ENCODE data around the gene UBN2.
"Not testable (repeated sequence)": the region's sequence is repeated elsewhere in the genome, so short reads cannot be mapped to it uniquely, and the experiment has no call there.

UBN2 gene

DNA sequence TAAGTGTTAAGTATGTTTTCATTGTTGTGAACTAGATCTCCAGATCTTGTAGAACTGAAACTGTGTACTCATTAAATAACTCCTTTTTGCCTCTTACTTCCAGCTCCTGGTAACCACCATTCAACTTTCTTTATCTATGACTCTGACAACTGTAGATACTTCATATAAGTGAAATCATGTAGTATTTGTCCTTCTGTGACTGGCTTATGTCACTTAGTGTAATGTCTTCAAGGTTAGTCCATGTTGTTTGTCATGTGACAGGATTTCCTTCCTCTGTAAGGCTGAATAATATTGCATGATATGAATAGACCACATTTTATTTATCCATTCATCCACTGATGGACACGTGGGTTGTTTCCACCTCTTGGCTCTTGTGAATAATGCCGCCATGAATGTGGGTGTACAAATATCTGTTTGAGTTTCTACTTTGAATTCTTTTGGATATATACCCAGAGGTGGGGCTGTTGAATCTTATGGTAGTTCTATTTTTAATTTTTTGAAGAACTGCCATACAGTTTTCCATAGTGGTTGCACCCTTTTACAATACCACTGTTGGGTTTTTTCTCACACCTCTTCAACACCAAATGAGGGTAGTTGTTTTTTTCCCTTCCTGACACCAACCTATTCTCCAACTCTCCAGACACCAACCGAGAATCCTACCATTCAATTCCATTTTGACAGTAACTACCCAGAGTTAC, 99.4 kb downstream of the UBN2 start:
- ChIA-PET CTCF (interaction anchor here (1.4 to 2.4 kb wide), 3 partner anchors 9 to 10 kb away, joined by 4 to 6 read pairs (median 5); no protein-coding TSS in a partner anchor), POLR2A (interaction anchor here (1.1 kb wide), 1 partner anchor 10 kb away, joined by 4 read pairs; no protein-coding TSS in a partner anchor)
- TF ChIP-seq L3MBTL2 (conservative IDR thresholded peaks at IDR 0.05), result no peak
- TF ChIP-seq ARNT (IDR thresholded peaks at IDR 0.05), result no peak
- DNase-seq (ENCODE audit: extremely low spot score), result no peak

DNA sequence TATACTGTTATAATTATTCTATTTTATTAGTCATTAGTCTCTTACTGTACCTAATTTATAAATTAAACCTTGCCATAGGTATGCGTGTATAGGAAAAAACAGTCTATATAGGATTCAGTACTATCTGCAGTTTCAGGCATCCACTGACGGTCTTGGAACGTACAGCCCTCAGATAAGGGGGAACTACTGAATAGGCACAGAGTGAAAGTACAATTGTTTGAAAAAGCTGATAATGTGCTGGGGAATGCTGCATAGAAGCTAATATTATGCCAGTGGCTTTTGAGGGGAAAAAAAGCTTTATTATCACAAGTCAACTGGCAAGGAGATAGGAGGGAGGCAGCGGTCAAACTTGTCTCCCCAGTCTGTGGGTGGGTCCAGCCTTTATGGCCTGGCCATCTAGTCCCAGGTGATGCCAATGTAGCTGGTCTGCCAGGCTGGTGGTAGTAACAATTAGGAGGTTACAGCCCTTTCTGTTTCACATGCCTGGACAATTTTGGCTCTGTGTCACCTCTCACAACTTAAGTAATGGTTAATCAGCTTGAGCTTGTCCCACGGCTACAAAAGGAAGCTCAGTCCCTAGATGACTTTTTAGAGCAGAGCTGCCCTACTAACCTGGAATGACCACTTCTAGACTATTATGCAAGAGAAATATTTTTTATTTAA, 101.8 kb downstream of the UBN2 start:
- POLR2A ChIA-PET, result interaction anchor here (0.9 to 1.4 kb wide), 2 partner anchors 10 to 27 kb away, joined by 3 to 5 read pairs; partner anchors contain the start of gene LUC7L2
- DNase-seq (ENCODE audit: extremely low spot score), result no peak
- CTCF ChIA-PET, result interaction anchor here (0.6 to 0.8 kb wide), 2 partner anchors 10 to 924 kb away, joined by 5 to 11 read pairs; no protein-coding TSS in a partner anchor
- no peak for TF ChIP-seq LEF1 (IDR thresholded peaks at IDR 0.05; ENCODE audit: borderline replicate concordance)
- no peak for TF ChIP-seq SUZ12 (IDR thresholded peaks at IDR 0.05)

DNA sequence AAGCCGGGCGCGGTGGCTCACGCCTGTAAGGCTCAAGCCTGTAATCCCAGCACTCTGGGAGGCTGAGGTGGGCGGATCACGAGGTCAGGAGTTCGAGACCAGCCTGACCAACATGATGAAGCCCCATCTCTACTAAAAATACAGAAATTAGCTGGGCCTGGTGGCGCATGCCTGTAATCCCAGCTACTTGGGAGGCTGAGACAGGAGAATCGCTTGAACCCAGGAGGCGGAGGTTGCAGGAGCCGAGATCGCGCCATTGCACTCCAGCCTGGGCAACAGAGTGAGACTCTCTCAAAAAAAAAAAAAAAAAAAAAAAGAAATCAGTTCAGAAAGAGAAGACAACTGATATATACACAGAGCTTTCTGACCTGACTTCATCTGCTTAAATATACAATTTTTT, 102.4 kb downstream of the UBN2 start:
- not testable (repeated sequence) for DNase-seq (ENCODE audit: extremely low spot score)
- ChIA-PET CTCF (interaction anchor here (0.6 to 0.8 kb wide), 3 partner anchors 10 to 924 kb away, joined by 3 to 11 read pairs (median 5); no protein-coding TSS in a partner anchor), POLR2A (interaction anchor here (1.4 kb wide), 1 partner anchor 26 kb away, joined by 5 read pairs; the partner anchor contains the start of gene LUC7L2)

DNA sequence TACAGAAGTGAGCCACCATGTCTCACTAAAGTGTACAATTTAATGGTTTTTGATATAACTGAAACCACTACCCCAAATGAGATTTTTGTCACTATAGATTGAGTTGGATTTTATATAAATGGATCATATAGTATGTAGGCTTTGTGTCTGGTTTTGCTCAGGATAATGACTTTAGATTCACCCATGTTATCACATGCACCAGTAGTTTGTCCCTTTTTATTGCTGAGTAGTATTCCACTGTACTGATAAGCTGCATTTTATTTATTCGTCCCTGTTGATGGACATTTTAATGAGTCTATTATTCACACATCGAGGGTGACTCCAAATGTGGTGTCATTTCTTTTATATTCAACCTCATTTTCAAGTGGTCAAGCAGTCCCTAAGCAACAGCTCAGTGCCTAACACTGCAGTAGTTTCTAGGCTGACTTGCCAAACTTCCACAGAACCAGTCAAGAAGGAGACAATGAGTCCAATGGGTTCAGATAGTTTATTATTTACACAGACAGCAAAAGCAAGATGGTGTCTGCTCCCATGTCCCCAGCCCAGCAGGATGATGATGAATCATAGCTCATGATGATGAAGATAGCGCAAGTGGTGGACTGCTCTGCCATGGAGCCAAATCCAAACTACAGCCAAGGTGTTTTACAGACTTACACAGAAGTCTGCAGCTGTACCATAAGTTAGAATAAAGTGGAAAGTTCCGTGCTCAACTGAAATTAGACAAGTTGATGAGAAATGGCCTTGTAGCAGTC, 103.5 kb downstream of the UBN2 start:
- CTCF ChIA-PET, result interaction anchor here (0.7 to 1.0 kb wide), 2 partner anchors 12 to 13 kb away, joined by 3 read pairs; no protein-coding TSS in a partner anchor
- no peak for DNase-seq (ENCODE audit: extremely low spot score)
- no peak for TF ChIP-seq CTBP1 (IDR thresholded peaks at IDR 0.05; ENCODE audit: borderline replicate concordance)
- TF ChIP-seq, protein P1, sequence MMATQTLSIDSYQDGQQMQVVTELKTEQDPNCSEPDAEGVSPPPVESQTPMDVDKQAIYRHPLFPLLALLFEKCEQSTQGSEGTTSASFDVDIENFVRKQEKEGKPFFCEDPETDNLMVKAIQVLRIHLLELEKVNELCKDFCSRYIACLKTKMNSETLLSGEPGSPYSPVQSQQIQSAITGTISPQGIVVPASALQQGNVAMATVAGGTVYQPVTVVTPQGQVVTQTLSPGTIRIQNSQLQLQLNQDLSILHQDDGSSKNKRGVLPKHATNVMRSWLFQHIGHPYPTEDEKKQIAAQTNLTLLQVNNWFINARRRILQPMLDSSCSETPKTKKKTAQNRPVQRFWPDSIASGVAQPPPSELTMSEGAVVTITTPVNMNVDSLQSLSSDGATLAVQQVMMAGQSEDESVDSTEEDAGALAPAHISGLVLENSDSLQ (IDR thresholded peaks at IDR 0.05), result 0 out of 2 replicates have a peak, but pooled peaks have one; percentile 23
- POLR2A ChIA-PET, result no interaction called here

DNA sequence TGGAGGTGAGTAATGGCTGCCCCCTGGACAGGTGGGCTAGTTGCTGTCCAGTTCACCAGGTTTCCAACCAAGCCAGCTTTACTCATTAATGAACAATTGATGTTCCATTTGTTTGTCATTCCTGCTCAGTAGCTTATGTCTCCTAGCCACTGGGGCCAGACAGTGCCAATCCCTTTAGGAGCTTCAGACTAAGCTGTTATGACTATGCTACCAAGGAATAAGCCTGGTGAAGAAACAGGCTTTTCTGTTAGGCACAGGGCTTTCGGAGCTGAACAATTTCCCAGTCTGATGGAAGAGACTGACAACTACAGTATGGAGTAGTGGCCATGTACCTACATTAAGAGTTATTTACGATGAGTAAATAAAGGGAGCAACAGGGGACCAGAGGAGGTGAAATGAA, 108.0 kb downstream of the UBN2 start:
- CTCF ChIA-PET, result no interaction called here
- no peak for TF ChIP-seq BHLHE40 (IDR thresholded peaks at IDR 0.05; ENCODE audit: borderline replicate concordance)
- TF ChIP-seq LEF1 (IDR thresholded peaks at IDR 0.05; ENCODE audit: borderline replicate concordance), result no peak
- no peak for TF ChIP-seq NFRKB (IDR thresholded peaks at IDR 0.05)
- TF ChIP-seq L3MBTL2 (conservative IDR thresholded peaks at IDR 0.05), result no peak
- TF ChIP-seq CTBP1 (IDR thresholded peaks at IDR 0.05; ENCODE audit: borderline replicate concordance), result no peak
- no peak for TF ChIP-seq TARDBP (IDR thresholded peaks at IDR 0.05)
- TF ChIP-seq FOXK2 (IDR thresholded peaks at IDR 0.05), result no peak
- TF ChIP-seq FOXA1 (IDR thresholded peaks at IDR 0.05), result no peak
- TF ChIP-seq ARNT (IDR thresholded peaks at IDR 0.05), result no peak
- TF ChIP-seq, protein P1 (IDR thresholded peaks at IDR 0.05), result no peak
- no peak for TF ChIP-seq HDGF (IDR thresholded peaks at IDR 0.05; ENCODE audit: borderline replicate concordance)
- TF ChIP-seq ZNF384 (IDR thresholded peaks at IDR 0.05), result no peak
- TF ChIP-seq SUZ12 (IDR thresholded peaks at IDR 0.05), result no peak
- no peak for TF ChIP-seq FOXM1 (IDR thresholded peaks at IDR 0.05; ENCODE audit: borderline replicate concordance)
- TF ChIP-seq ELF4 (IDR thresholded peaks at IDR 0.05), result no peak
- no peak for DNase-seq (ENCODE audit: extremely low spot score)
- POLR2A ChIA-PET, result interaction anchor here (0.7 to 2.4 kb wide), 3 partner anchors 10 to 205 kb away, joined by 3 to 13 read pairs (median 4); partner anchors contain the start of gene LUC7L2

DNA sequence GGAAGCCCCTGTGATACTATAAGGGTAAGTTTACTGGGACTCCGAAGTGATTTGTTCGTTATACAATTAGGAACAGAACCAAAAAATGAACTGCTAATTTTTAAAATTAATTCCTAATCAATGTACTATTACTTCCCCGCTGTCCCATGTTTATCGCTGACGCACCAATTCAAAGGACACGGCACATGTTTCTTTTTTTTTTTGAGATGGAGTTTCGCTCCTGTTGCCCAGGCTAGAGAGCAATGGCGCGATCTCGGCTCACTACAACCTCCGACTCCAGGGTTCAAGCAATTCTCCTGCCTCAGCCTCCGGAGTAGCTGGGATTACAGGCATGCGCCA, 108.6 kb downstream of the UBN2 start:
- DNase-seq (ENCODE audit: extremely low spot score), result no peak
- CTCF ChIA-PET, result interaction anchor here (0.9 to 1.4 kb wide), 4 partner anchors 9 to 20 kb away, joined by 4 to 6 read pairs (median 4); partner anchors contain the start of gene LUC7L2
- POLR2A ChIA-PET, result interaction anchor here (0.6 to 2.4 kb wide), 12 partner anchors 10 to 206 kb away, joined by 3 to 15 read pairs (median 4); partner anchors contain the start of gene LUC7L2
- no peak for TF ChIP-seq BHLHE40 (IDR thresholded peaks at IDR 0.05; ENCODE audit: borderline replicate concordance)
- no peak for TF ChIP-seq SUZ12 (IDR thresholded peaks at IDR 0.05)
- TF ChIP-seq SP1 (IDR thresholded peaks at IDR 0.05), result no peak
- no peak for TF ChIP-seq TARDBP (IDR thresholded peaks at IDR 0.05)
- no peak for TF ChIP-seq L3MBTL2 (conservative IDR thresholded peaks at IDR 0.05)
- TF ChIP-seq ARNT (IDR thresholded peaks at IDR 0.05), result no peak
- TF ChIP-seq FOXA1 (IDR thresholded peaks at IDR 0.05), result no peak
- TF ChIP-seq LEF1 (IDR thresholded peaks at IDR 0.05; ENCODE audit: borderline replicate concordance), result no peak
- TF ChIP-seq CTBP1 (IDR thresholded peaks at IDR 0.05; ENCODE audit: borderline replicate concordance), result no peak
